HG02885 (cell line): ENCODE results near the gene PARD3B.

Experiments used
- ATAC-seq: cut with Tn5 transposase; IDR thresholded peaks from one replicate; pipeline ENCODE4 v1.9.1; 2021; ENCODE audit warnings: mild to moderate bottlenecking; ENCODE audit not compliant: unreplicated experiment, poor library complexity

The PARD3B gene

GRCh38 chr2:204914708-204915107 is 369.4 kb downstream of the PARD3B start:
- no peak for ATAC-seq

GRCh38 chr2:204917089-204917701 is 371.9 kb downstream of the PARD3B start:
- no peak for ATAC-seq

DNA sequence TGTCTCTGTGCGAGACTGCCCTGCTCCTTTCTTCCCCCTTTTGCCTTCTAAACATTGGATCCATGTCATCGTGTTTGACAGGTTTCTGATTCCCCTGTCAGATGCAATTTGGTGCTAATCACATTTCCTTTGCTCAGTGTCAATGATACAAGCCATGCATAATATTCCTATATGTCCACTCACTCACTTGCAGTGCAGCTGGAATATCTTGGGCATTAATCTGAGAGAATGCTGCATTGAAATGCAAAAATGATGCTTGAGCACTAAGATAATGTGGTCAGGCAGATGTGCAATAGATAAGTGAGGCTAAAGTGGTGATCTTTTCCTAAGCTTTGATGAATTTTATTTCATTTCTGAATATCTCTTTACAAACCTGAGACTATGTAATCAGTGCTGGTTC is 375.5 kb downstream of the PARD3B start:
- no peak for ATAC-seq

DNA sequence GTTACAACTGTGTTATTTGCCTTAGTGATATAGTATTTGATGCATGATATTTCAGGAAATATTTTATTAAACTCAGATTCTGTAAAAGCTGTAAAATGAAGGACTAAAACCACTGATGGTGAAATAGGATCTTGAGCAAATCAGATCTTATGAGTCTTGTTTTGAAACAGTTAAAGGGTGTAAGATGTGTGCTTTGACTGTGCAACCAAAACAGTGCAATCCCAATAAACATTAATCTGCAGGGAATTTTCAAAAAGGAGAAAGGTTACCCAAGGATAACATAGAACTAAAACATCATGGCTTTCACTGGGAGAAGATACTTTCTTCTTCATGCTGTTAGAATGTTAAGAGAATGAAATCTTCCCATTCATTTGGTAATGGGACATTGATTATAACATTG is 378.7 kb downstream of the PARD3B start:
- ATAC-seq = no peak

DNA sequence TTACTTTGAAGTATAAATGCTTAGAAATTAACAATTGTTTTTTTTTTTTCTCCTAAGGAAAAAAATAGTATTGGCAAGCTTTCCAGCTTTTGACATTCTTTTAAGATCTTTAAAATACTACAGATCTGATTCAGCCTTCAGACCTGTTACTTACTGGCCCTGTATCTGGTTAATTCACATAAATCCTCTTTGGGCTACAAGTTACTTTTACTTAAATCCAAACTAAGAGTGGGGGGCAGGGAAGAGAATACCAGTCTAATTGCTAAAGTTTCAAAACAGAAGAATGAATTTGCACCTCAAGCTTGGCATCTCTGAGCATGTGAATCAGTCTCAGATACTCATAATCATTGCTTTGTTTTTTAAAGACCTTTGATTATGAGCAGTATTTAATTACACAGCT is 386.3 kb downstream of the PARD3B start:
- no peak for ATAC-seq

DNA sequence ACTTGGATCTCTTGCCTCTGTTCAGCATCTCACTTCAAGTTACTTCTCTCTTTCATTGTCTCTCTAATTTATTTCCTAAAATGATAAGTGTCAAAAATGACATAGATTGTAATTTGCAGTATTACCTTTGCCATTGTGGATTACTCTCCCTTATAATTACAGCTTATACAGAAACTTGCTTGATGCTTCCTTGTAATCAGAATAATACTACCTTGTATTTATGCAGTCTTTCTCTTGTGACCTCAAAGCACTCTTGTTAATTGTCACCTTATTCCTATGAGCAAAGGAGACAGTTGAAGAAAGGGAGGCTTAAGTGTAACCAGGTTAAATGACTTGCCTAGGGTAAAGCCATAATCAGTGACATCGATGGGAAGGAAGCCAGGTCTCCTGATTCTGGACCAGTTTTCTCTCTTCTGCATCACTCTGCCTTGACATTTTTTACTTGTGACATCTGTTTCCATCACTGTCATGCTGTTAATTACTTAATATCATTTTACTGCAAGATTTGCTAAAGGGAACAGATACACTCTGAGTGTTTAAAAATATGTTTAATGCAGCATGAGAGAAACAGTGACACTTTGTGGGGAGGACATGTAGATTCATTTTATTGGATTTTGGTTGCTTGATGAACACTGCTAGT is 388.6 kb downstream of the PARD3B start:
- ATAC-seq = no peak

- no peak for ATAC-seq
Observed at GRCh38 chr2:204944927-204945326, 399.7 kb downstream of the PARD3B start.

DNA sequence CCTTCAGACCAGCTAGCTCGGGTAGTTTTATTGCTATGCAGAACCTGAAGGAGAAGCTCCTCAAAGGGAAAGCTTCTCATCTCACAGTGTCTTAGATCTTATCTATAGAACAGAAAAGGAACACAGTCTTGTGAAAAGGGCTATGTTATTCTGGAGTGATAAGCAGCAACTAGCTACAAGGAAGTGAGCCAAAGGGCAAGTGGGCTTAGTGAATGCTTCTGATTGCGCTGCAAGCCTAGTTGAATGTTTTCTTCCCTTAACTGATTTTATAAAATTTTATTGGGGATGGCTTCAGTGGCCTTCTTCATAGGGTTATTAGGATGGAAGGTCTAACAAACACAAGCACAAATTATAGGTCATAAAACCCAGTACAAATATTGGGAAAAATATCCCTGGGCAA is 400.1 kb downstream of the PARD3B start:
- no peak for ATAC-seq

DNA sequence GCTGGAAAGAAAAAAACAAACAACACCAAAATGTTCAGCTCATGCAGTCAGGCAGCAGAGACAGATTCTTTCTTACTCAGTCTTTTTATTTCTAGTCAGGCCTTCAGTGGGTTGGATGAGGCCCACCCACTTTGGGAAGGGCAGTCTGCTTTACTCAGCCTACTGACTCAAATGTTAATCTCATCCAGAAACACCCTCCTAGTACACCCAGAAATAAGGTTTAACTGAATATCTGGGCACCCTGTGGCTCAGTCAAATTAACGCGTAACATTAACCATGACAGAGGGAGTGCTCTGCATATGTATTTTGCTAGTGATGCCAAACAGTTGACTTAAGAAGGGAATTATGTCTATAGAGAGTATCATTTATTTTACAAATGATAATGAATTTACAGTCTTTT is 401.6 kb downstream of the PARD3B start:
- no peak for ATAC-seq

DNA sequence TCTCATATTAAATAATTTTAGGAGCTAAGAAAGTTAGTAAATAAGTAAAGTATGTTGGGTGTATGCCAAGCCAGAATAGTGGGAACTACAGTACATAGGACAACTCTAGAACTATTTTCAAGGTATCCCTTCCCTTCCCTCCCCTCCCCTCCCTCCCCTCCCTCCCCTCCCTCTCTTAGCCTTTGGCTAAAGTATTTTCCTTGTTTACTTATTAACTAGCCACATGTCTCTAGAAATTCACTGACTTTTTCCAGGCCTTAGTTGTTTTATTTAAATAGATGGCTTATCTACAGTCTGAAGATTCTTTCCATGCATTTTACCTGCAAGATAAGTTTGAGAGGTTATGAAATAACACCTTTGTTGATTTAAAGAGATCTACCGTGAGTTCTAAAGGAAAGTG is 402.1 kb downstream of the PARD3B start:
- ATAC-seq = no peak

DNA sequence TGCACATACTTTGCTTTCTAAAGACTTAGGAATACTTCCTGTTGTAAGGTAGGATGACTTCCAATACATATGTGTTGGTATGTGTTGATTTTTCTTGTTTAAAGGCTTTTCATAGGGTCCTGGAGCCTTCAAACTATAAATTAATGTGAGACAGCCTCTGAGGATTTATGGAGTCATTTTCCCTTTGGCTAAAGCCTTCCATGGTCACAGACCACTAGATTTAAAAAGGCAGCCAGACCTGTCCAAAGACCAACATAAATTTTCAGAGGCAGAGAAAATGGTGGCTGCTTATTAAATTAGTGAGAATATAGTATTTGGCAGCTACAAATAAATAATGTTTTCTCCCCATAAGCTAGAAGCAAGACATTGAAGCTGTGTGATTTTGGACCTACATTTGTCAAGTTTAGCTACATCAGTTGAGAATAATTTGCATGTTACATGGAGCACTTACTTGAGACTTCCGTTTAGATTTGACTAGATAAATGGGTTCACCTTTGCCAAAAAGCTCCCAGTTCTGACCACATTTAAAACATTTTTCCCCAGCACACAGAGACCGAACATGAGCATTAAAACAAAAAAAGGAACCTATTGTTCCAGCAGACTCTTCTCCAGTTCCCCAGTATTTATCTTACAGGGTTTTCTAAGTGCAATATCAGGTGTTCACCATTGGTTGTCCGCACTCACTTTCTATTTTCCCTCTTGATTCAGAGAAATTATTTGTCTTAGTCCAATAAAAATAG is 402.9 kb downstream of the PARD3B start:
- no peak for ATAC-seq

- ATAC-seq = no peak
Observed at GRCh38 chr2:204948822-204949221, 403.5 kb downstream of the PARD3B start.

DNA sequence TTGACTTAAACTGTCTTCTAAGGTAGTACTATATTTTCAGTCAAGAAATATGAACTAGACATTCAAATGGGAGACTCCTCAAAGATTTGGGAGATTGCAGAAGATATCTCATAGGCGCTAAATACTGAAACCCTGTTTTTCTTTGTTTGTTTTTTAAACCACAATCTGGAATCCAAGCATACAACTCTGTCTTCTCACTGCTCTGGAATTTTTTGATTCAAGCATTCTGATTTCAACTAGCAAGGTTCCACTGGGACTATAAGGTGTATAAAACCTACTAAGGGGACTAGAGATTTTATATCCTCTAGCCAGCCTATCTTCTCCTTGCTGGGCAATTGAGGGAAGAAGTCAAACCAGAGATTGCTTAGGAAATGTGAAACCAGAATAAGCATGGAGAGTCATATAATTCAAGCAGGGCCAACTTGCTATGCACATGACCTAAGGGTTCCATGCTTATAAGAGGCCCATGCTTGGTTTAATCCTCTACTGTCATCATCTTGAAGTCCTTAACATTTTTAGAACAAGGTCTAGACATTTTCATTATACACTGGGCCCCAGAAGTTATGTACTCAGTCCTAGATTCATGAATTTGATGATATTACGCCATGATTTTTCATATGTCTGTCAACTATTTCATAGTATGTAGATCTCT is 405.5 kb downstream of the PARD3B start:
- no peak for ATAC-seq

GRCh38 chr2:204958371-204958770 is 413.1 kb downstream of the PARD3B start:
- no peak for ATAC-seq

DNA sequence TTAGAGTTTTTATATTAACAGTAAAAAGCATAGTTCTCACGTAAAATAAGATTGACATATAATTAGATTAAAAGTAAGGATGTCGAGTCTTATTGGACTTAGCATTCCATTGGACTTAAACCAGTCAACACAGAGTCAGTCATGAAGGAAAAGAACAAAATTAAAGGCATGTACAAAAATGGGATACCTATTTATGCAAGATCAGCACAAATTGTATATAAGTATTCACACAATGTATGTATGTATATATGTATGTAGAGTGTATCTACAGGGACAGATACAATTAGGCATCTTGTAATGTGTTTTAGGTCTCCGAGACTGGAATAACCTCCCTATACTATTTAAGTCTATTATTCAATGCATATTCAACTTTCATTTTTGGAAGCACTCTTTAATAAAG is 419.1 kb downstream of the PARD3B start:
- ATAC-seq = no peak

DNA sequence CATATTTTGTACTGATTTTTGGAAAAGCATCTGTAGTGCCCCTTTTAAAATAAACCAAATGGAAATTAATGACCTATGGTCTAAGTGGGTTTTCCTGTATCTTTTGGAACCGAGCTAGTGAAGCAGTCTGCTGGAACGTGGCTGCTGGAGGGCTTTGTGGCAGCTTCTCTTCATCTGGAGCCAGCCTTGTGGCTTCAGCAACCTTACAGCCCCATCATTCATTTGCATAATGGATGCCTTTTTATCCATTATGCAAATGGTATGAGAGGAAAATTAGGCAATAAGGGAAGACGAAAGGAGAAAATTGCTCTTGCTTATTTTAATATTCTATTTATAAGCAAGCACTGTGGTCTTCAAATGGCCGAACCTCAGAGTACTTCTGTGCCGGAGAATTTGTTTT is 421.0 kb downstream of the PARD3B start:
- ATAC-seq = no peak

GRCh38 chr2:204967199-204967960 is 422.1 kb downstream of the PARD3B start:
- no peak for ATAC-seq

DNA sequence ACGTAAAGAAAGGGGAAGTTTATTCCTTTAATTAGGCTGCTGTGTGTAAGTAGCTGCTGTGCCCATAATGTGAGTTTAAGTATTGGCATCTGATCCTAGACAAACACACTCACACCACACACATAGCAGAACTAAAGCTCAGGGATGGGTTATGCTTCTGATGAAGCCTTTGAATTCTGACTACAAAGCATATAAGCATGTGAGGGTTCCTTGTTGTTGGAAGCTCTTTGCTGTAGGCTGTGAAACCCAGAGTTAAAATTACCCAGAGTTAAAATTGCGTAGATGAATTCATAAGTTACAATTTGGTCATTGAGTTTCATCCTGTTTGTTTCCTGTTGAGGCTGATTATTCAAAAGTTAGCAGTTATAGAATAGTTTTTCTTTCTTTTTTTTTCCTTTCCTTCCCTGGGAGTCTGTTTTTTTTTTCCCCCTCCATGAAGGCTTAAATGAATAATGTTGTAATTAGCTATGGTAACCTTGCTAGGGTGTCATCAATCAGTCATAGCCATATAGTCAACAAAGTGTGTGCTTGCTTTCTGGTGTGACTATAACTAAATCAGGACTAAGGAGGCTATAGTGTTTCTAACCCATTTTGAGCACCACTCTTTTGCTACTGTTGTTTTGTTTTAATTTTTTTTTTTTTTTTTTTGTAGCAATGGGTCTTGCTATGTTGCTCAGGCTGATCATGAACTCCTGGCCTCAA is 426.1 kb downstream of the PARD3B start:
- ATAC-seq = no peak

- ATAC-seq = no peak
Observed at GRCh38 chr2:204972161-204972560, 426.9 kb downstream of the PARD3B start.
